ENCODE results near the gene DOCK6.
"Not testable (repeated sequence)": the region's sequence is repeated elsewhere in the genome, so short reads cannot be mapped to it uniquely, and the experiment has no call there.

The DOCK6 gene

DNA sequence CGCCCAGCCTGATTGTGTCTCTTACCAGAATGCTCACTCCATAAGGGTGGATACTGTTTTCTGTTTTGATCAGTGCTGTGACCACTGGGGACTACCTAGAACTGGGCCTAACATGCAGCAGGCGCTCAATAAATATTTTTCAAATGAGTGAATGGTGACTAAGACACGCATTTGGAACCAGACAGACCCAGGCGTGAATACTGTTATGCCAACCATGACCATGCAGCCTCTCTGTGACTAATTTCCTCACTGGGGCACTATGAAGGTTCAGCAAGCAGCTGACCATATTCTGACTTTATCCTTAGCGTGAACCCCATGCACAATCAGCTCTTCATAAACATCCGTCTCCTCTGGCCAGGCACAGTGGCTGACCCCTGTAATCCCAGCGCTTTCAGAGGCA, 93.8 kb downstream of the DOCK6 start:
- no peak overlapping the region for H3K27ac ChIP-seq

DNA sequence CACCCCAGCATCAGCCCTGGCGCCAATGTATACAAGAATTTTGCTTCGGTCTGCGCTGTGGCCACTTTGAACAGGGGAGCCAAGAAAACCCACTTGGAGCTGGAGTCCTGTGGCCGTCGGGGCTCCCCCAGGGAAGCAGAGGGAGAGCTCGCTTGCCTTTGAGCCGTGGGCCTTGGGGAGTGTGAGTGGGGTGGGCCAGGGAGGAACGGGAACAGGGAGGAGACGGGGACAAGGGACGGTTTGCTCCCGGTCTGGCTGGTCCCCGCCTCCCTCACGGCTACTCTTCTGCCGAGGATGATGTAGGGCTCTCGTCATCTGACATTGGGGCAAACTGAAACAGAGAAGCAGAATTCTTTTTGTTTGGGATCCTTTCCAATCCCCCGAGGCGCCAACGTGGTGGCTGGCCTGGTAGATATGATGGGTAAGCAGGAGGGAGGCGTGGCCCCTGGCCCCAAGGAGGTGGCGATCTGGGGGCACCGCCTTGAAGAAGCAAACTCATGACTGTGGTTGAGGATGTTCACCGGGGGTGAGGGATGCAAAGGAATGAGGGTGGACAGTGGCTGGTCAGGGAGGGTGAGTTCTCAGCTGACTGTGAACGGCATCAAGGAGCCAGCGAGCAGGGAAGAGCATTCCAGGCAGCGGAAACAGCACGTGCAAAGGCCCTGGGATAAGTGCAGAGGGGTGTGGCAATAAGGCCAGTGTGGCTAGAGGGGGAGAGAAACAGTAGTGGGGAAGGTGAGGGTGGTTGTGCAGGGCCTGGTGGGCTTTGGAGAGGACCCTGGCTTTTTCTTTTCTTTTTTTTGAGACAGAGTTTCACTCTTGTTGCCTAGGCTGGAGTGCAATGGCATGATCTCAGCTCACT, 95.8 kb downstream of the DOCK6 start:
- H3K27ac ChIP-seq, result no peak overlapping the region

More for the DNA sequence above, 93.8 kb downstream of the DOCK6 start:
- TF ChIP-seq, protein P1, sequence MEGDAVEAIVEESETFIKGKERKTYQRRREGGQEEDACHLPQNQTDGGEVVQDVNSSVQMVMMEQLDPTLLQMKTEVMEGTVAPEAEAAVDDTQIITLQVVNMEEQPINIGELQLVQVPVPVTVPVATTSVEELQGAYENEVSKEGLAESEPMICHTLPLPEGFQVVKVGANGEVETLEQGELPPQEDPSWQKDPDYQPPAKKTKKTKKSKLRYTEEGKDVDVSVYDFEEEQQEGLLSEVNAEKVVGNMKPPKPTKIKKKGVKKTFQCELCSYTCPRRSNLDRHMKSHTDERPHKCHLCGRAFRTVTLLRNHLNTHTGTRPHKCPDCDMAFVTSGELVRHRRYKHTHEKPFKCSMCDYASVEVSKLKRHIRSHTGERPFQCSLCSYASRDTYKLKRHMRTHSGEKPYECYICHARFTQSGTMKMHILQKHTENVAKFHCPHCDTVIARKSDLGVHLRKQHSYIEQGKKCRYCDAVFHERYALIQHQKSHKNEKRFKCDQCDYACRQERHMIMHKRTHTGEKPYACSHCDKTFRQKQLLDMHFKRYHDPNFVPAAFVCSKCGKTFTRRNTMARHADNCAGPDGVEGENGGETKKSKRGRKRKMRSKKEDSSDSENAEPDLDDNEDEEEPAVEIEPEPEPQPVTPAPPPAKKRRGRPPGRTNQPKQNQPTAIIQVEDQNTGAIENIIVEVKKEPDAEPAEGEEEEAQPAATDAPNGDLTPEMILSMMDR (IDR thresholded peaks at IDR 0.05), result no peak
- TF ChIP-seq ZFX (IDR thresholded peaks at IDR 0.05; ENCODE audit: borderline replicate concordance), result no peak

DNA sequence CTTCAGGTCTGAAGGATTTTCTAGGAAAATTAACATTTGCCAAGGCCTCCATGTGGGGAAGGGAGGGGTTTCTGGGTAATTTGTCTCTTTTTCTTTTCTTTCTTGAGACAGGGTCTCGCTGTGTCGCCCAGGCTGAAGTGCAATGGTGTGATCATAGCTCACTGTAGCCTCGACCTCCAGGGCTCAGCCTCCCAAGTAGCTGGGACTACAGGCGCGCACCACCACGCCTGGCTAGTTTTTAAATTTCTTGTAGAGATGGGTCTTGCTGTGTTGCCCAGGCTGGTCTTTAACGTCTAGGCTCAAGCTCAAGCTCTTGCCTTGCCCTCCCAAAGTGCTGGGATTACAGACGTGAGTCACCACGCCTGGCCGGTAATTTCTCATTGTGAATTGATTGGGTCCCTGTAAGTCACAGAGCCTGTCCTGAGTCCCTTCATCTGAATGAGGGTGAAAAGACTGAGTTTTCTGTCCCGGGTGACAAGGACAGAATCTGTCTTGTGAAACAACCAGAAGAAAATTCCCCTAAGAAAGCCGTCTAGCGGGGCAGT, 96.8 kb downstream of the DOCK6 start:
- TF ChIP-seq, protein P1 (IDR thresholded peaks at IDR 0.05), result no peak
- TF ChIP-seq ZFX (IDR thresholded peaks at IDR 0.05; ENCODE audit: borderline replicate concordance), result no peak
- H3K27ac ChIP-seq, result no peak overlapping the region

More for the DNA sequence above, 95.8 kb downstream of the DOCK6 start:
- TF ChIP-seq ZFX (IDR thresholded peaks at IDR 0.05; ENCODE audit: borderline replicate concordance), result no peak
- TF ChIP-seq, protein P1 (IDR thresholded peaks at IDR 0.05), result no peak

DNA sequence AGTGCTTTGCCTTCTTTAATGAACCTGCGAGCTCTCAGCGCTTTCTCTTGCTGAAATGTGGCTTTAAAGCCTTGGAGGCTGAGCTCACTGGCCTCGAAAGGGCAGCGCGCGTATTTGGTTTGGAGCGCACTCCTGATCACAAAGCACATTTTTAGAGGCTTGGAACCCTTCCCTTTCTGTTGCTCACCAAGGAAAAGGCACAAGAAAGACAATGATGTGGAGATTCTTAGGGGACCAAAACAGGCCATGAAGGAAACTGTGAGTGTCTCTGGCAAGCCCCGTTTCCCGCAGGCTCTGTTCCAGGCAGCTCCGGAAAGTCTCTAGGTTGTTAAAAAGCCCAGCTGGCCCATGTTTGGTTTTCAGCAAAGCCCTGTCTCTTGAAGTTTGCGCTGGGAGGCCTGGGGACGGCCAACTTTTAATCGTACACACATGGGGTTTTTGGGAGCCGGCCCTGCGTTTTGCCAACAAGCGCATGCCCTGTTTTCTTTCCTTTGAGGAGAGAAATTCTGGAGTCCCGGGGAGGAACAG, 97.4 kb downstream of the DOCK6 start:
- TF ChIP-seq ZFX (IDR thresholded peaks at IDR 0.05; ENCODE audit: borderline replicate concordance), result no peak
- TF ChIP-seq, protein P1 (IDR thresholded peaks at IDR 0.05), result no peak
- H3K27ac ChIP-seq, result no peak overlapping the region

DNA sequence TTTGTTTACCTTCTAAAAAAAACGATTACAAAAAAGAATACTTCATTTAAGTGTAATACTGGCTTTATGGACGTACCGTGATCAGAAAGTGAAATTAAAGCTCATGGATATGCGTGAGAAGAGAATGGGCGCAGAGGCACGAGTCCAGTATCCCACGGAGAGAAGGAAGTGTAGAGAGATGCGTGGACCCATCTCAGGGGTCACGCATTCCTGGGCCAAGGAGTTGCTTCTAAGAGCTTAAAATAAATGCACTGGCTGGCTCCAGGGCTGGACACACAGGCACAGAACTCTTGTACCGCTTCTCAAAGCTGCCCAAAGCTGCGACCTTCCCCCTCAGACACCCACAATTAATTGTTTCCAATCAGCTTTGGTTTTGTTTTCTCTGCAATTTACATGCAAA, 98.0 kb downstream of the DOCK6 start:
- TF ChIP-seq ZFX (IDR thresholded peaks at IDR 0.05; ENCODE audit: borderline replicate concordance), result no peak
- TF ChIP-seq, protein P1 (IDR thresholded peaks at IDR 0.05), result no peak
- H3K27ac ChIP-seq, result no peak overlapping the region

DNA sequence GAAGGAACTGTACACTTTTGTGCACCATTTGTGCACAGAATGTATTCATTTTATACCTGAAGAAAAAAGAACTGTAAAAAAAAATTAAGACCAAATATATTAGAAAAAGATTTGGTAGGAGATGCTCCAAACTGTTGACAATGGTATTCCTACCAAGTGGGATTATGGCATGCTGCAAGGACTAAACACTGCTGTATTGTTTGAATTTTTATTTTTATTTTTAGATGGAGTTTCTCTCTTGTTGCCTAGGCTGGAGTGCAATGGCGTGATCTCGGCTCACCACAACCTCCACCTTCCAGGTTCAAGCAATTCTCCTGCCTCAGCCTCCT, 101.9 kb downstream of the DOCK6 start:
- H3K27ac ChIP-seq, result not testable (repeated sequence)

DNA sequence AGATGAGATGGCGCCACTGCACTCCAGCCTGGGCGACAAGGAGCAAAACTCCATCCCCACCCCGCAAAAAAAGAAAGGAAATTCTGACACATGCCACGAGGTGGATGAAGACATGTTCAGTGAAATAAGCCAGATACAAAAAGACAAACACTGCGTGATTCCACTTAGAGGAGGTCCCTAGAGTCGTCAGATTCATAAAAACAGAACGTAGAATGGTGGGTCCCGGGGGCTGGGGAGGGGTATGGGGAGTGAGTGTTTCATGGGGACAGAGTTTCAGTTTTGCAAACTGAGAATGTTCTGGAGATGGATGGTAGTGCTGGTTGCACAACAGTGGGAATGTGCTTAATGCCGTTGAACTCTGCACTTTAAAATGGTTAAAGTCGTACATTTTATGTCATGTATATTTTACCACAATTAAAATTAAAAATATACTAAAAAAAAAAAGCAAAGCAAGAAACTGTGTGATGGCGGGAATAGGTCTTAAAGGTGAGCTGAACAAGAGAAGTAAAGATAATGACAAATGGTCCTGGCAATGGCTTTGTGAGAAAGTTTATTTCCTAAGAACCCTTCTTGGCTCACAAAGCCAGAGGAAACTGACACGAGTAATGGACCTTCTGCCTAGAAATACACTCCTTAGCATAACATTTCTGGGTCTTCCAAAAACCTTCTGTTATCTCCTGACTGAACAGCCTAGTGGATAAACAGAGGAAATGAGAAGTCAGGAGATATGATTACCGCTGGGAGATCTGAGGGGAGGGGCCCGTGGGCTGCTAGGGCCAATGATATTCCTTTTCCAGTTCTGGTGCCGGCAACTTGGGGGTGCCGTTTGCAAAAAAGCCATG, 102.5 kb downstream of the DOCK6 start:
- TF ChIP-seq, protein P1 (IDR thresholded peaks at IDR 0.05), result no peak
- TF ChIP-seq ZFX (IDR thresholded peaks at IDR 0.05; ENCODE audit: borderline replicate concordance), result no peak
- H3K27ac ChIP-seq, result no peak overlapping the region

Measured in 22Rv1 (cell line).